IPS DF 4.7 (cell line): ENCODE results near the gene NOS3.
"Not testable (repeated sequence)": the region's sequence is repeated elsewhere in the genome, so short reads cannot be mapped to it uniquely, and the experiment has no call there.

Source experiments
- DNase-seq: peaks from one replicate; pipeline ENCODE4 v3.0.0-alpha.2; 2013; ENCODE audit warnings: low spot score; ENCODE audit errors: extremely low read depth

Gene NOS3

DNA sequence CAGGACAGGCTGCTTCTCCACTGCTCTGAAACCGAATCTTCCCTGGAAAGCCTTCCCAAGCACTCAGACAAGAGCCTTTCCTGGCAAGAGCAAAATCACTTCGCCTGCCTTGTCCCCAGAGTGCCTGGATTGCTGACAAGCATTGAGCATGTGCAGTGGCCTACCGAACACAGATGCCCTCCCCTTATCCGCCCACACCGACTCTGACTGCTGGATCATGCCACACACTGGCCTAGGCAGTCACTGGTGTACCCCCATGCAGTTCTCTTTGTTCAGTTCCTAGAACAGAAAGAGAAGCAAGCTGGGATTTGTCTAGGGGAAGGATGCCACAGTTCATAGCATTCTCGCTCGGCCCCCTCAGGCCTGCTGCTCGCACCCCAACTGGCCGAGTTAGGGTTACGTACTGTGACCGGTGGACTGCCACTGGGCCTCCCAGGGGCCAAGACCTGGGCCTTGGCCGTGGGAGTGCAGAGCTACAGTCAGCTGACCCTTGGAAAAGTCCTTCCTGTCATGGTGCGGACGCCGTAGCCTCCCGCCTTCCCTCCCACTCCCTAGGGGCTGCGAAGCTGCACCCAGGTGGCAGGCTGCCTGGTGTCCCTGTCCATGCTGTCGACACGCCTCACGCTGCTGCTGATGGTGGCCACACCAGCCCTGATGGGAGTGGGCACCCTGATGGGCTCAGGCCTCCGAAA lies 44.4 kb downstream of the NOS3 start:
- no peak for DNase-seq

DNA sequence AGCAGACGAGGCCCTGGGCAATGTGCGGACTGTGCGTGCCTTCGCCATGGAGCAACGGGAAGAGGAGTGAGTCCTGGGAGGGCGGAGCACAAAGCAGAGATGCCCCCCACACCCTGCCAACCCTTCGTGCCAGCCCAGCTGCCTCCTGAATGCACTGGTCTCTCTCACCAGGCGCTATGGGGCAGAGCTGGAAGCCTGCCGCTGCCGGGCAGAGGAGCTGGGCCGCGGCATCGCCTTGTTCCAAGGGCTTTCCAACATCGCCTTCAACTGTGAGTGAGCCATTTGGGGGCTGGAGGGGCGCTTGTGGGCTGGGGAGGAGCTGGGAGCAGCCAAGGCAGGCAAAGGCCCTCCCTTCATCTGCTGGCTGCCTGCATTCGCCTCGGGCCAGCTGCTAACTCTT lies 45.1 kb downstream of the NOS3 start:
- no peak for DNase-seq

DNA sequence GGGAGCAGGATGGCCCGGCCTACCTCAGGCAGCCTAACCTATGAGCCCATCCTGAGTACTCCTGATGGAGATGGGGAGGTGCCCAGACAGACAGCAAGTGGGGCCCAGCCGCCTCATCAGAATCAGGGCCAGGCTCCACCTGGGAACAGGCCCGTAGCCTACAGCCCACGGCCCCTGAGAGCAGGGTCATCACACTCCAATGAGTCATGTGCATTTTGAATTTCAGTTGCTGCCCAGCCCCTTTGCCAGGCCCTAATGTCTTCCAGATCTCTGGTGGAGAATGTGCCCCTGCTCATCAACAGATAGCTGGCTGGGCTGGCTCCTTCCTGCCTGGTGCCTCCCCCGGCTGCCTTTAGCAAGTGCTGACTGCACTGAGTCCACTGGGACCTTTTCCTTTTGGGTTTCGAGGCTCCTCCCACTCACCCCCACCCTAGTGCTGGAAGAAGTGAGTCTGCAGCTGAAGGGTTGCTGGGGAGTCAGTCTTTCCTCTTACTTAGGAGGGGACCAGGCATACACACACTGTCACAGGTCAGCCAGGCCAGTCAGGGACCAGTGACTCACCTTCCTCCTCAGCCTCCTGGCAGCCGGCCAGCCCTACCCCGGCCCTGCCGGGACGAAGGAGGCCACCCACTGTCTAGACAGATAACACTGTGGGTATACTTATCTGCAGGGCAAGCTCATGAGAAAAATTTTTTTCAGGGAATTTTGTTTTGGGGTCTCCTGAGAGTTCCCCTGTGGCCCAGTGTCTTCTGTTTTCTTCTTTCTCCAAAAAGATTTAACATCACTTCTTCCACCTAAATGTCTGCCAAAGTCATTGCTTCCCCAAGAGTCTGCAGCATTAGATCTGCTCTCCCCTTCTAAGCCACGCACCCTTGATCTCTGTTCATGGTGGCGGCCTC lies 48.4 kb downstream of the NOS3 start:
- no peak for DNase-seq

- no peak for DNase-seq
These were observed 49.2 kb downstream of the NOS3 start for GRCh38 chr7:151039850-151040548.

- DNase-seq = no peak
These were observed 50.0 kb downstream of the NOS3 start for GRCh38 chr7:151040616-151041375.

- DNase-seq = not testable (repeated sequence)
These were observed 52.6 kb downstream of the NOS3 start for GRCh38 chr7:151043449-151043848.

DNA sequence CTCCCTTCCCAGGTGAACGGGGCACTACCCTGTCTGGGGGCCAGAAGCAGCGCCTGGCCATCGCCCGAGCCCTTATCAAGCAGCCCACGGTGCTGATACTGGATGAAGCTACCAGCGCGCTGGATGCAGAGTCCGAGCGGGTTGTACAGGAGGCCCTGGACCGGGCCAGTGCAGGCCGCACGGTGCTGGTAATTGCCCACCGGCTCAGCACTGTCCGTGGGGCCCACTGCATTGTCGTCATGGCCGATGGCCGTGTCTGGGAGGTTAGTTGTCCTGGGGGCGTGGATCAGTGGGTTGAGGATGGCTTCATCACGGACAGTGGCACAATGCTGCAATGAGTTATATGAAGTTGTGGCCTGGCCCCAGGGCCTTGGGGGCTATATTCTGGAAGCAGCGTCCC lies 53.1 kb downstream of the NOS3 start:
- no peak for DNase-seq

- DNase-seq = no peak
These were observed 54.4 kb downstream of the NOS3 start for GRCh38 chr7:151045262-151045661.

GRCh38 chr7:151045967-151046366 lies 55.1 kb downstream of the NOS3 start:
- no peak for DNase-seq

- DNase-seq = no peak
These were observed 56.1 kb downstream of the NOS3 start for GRCh38 chr7:151046603-151047573.

GRCh38 chr7:151047976-151048815 lies 57.4 kb downstream of the NOS3 start, which contains the start of gene ASIC3:
ASIC3 (plus strand) TSS chr7:151048531; CDS start chr7:151048886, 355 bp downstream.
- no peak for DNase-seq

- DNase-seq = no peak
These were observed 58.2 kb downstream of the NOS3 start for GRCh38 chr7:151048911-151049463.

GRCh38 chr7:151051108-151051507 lies 60.3 kb downstream of the NOS3 start:
- DNase-seq = no peak

- DNase-seq = no peak
These were observed 62.3 kb downstream of the NOS3 start for GRCh38 chr7:151053096-151053495.

- DNase-seq = no peak
These were observed 62.9 kb downstream of the NOS3 start for GRCh38 chr7:151053751-151054150.

DNA sequence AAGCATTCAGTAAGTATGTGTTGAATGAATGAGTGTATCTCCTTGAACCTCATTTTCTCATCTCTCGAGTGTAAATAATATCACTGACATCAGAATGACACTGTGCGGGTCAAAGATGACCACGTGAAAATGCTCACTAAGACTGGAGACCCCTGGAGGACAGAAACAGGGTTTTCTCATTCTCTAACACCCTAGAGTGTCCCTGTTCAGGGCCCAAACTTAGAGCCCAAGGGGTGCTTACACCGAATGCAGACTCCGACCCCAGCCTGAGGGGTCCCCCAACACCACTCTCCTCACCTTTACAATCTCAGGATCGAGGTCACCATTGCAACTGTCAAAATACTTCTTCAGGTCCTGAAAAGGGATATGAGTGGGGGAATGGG lies 65.5 kb downstream of the NOS3 start:
- DNase-seq = no peak

DNA sequence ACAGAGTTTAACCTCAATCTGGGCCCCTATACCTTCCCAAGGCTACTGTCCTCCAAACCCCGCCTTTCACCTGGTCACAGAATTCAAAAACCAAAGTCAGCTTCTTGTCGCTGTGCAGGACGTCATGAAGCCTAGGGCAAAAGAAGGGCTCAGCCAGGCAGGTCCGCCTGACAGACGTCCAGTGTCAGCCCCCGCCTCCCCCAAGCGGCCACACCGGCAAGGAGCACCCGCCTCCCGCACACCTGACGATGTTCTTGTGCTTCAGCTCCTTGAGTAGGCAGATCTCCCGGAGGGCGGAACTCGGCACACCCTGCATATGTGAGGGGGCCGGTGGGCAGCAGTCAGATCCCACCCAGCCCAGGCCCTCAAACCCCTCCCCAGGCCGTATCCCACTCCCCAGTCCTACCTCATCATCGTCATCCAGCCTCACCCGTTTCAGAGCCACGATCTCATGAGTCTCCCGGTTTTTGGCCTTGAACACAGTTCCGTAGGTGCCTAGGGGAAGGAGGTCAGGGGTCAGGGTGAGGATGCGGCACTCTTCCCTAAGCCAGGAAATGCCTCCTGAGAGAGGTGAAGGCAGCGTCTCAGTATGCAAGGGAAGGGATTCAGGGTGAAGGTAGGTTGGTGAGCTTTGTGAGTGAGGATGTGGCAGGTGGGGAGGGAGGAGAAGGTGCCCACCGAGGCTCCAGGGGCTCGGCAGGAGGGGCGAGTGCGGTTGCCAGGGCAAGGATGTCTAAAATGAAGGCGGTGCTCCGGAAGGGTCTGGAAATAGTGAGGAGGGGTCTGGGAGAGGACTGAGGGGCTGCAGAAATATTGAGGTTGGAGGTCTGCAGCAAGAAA lies 66.1 kb downstream of the NOS3 start:
- no peak for DNase-seq

DNA sequence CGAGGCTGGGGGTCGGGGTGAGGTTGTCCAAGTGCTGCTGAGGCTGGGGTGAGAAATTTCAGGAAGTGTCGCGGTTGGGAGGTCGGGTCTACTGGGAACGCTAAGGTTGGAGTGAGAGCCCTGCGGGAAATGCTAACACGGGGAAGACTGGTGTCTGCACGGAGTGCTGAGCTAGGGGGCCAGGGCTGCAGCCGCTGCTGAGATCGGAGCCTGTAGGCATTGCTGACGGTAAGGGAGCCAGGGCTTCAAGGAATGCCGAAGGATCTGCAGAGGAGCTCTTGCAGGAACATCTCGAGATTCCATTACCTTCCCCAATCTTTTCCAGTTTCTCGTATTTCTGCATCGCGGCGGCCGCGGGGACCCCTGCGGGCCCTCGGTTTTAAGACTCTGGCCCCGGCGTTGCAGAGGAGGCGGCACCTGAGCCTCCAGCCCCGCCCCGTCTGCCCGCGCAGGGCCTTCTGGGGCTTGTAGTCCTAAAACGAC lies 66.7 kb downstream of the NOS3 start, which contains the start of gene CDK5:
Gene CDK5 (minus strand): TSS at position 392 of the 483 bp plus-strand sequence. CDS start 49 bp downstream, at position 343.
- DNase-seq = no peak
